ENCODE results near the gene DCAF4.

The DCAF4 gene

GRCh38 chr14:72996916-72997315 is 70.7 kb downstream of the DCAF4 start:
- Histone ChIP-seq H3K79me2 (ENCODE audit: control insufficient read depth, insufficient read depth, low read length, poor library complexity) (no peaks in the 10 kb centered on the region), H2BK12ac (ENCODE audit: low read length) (no peak overlapping the region), H3K27ac (ENCODE audit: low read depth, low read length) (no peak overlapping the region), H3K27me3 (ENCODE audit: insufficient read depth, low read length) (no peaks in the 10 kb centered on the region), H3K4me3 (ENCODE audit: low read depth, low read length) (no peak overlapping the region), H2AFZ (ENCODE audit: insufficient read depth, low read length, poor library complexity) (no peak overlapping the region), H3K14ac (ENCODE audit: low read length) (no peak overlapping the region), H3K9me3 (ENCODE audit: insufficient read depth, low read depth, low read length) (peaks cover 1% of the 10 kb centered on the region), H4K91ac (ENCODE audit: low read depth, low read length) (no peak overlapping the region), H2BK120ac (ENCODE audit: insufficient read depth, low read length, poor library complexity) (no peak overlapping the region), H3K36me3 (ENCODE audit: control insufficient read depth in 1 of 2, insufficient read depth in 2 of 2, low read length in 2 of 2) (peaks cover 30 to 34% of the 10 kb centered on the region in 2 experiments), H4K12ac (ENCODE audit: low read depth, low read length) (no peak overlapping the region), H3K4ac (ENCODE audit: low read depth, low read length) (no peak overlapping the region), H3K79me1 (ENCODE audit: low read length) (no peaks in the 10 kb centered on the region), H2AK5ac (ENCODE audit: low read length) (no peak overlapping the region), H2BK5ac (ENCODE audit: low read depth, low read length, poor library complexity) (no peak overlapping the region), H3K4me2 (ENCODE audit: low read length) (no peak overlapping the region), H3K4me1 (ENCODE audit: control insufficient read depth in 1 of 2, insufficient read depth in 2 of 2, low read length in 2 of 2) (no peaks in the 10 kb centered on the region), H4K8ac (ENCODE audit: low read depth, low read length) (no peak overlapping the region), H3K9ac (ENCODE audit: low read length) (no peak overlapping the region), H3K23ac (ENCODE audit: low read length) (no peak overlapping the region), H3K18ac (ENCODE audit: low read length) (no peak overlapping the region)
- WGBS (ENCODE audit: extremely low coverage, insufficient coverage, insufficient read length) = no CpG with 5 or more reads among the region's 6 CpGs
- no peak for DNase-seq

- H3K27ac ChIP-seq (ENCODE audit: low read depth, low read length) = no peak overlapping the region
- no peak overlapping the region for H3K4me2 ChIP-seq (ENCODE audit: low read length)
- no peak overlapping the region for H3K4ac ChIP-seq (ENCODE audit: low read depth, low read length)
- H2BK5ac ChIP-seq (ENCODE audit: low read depth, low read length, poor library complexity) = no peak overlapping the region
- H2BK120ac ChIP-seq (ENCODE audit: insufficient read depth, low read length, poor library complexity) = no peak overlapping the region
- H4K12ac ChIP-seq (ENCODE audit: low read depth, low read length) = no peak overlapping the region
- H3K36me3 ChIP-seq (ENCODE audit: control insufficient read depth in 1 of 2, insufficient read depth in 2 of 2, low read length in 2 of 2) = peaks cover 22 to 23% of the 10 kb centered on the region in 2 experiments
- H3K27me3 ChIP-seq (ENCODE audit: insufficient read depth, low read length) = no peaks in the 10 kb centered on the region
- WGBS (ENCODE audit: extremely low coverage, insufficient coverage, insufficient read length) = no CpG with 5 or more reads among the region's 2 CpGs
- H3K4me1 ChIP-seq (ENCODE audit: control insufficient read depth in 1 of 2, insufficient read depth in 2 of 2, low read length in 2 of 2) = no peaks in the 10 kb centered on the region
- H3K79me2 ChIP-seq (ENCODE audit: control insufficient read depth, insufficient read depth, low read length, poor library complexity) = no peaks in the 10 kb centered on the region
- peaks cover 1% of the 10 kb centered on the region for H3K9me3 ChIP-seq (ENCODE audit: insufficient read depth, low read depth, low read length)
- no peak overlapping the region for H2AK5ac ChIP-seq (ENCODE audit: low read length)
- no peak overlapping the region for H4K91ac ChIP-seq (ENCODE audit: low read depth, low read length)
- no peak overlapping the region for H4K8ac ChIP-seq (ENCODE audit: low read depth, low read length)
- H3K79me1 ChIP-seq (ENCODE audit: low read length) = no peaks in the 10 kb centered on the region
- H3K14ac ChIP-seq (ENCODE audit: low read length) = no peak overlapping the region
- no peak overlapping the region for H2AFZ ChIP-seq (ENCODE audit: insufficient read depth, low read length, poor library complexity)
- H3K23ac ChIP-seq (ENCODE audit: low read length) = no peak overlapping the region
- no peak for DNase-seq
- H3K9ac ChIP-seq (ENCODE audit: low read length) = no peak overlapping the region
- H3K18ac ChIP-seq (ENCODE audit: low read length) = no peak overlapping the region
- H2BK12ac ChIP-seq (ENCODE audit: low read length) = no peak overlapping the region
- H3K4me3 ChIP-seq (ENCODE audit: low read depth, low read length) = no peak overlapping the region
Observed at GRCh38 chr14:72998252-72998903, 72.1 kb downstream of the DCAF4 start.

DNA sequence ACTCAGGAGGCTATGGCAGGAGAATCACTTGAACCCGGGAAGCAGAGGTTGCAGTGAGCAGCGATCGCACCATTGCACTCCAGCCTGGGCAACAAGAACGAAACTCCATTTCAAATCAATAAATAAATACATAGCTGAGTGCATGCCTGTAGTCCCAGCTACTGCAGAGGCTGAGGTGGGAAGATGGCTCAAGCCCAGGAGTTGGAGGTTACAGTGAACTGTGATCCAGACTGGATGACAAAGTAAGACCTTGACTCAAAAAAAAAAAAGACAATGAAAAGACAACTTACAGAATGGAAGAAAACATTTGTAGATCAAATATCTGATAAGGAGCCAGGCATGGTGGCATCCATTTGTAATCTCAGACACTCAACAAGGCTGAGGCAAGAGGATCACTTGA is 73.1 kb downstream of the DCAF4 start:
- Histone ChIP-seq H2AFZ (ENCODE audit: insufficient read depth, low read length, poor library complexity) (no peak overlapping the region), H3K79me1 (ENCODE audit: low read length) (no peaks in the 10 kb centered on the region), H3K79me2 (ENCODE audit: control insufficient read depth, insufficient read depth, low read length, poor library complexity) (no peaks in the 10 kb centered on the region), H2BK120ac (ENCODE audit: insufficient read depth, low read length, poor library complexity) (no peak overlapping the region), H3K23ac (ENCODE audit: low read length) (no peak overlapping the region), H3K4ac (ENCODE audit: low read depth, low read length) (no peak overlapping the region), H2AK5ac (ENCODE audit: low read length) (no peak overlapping the region), H4K91ac (ENCODE audit: low read depth, low read length) (no peak overlapping the region), H3K4me1 (ENCODE audit: control insufficient read depth in 1 of 2, insufficient read depth in 2 of 2, low read length in 2 of 2) (no peaks in the 10 kb centered on the region), H3K14ac (ENCODE audit: low read length) (no peak overlapping the region), H3K4me3 (ENCODE audit: low read depth, low read length) (no peak overlapping the region), H3K36me3 (ENCODE audit: control insufficient read depth in 1 of 2, insufficient read depth in 2 of 2, low read length in 2 of 2) (peaks cover 20 to 28% of the 10 kb centered on the region in 2 experiments), H2BK5ac (ENCODE audit: low read depth, low read length, poor library complexity) (no peak overlapping the region), H3K9ac (ENCODE audit: low read length) (no peak overlapping the region), H3K9me3 (ENCODE audit: insufficient read depth, low read depth, low read length) (peaks cover 1% of the 10 kb centered on the region), H2BK12ac (ENCODE audit: low read length) (no peak overlapping the region), H3K18ac (ENCODE audit: low read length) (no peak overlapping the region), H4K8ac (ENCODE audit: low read depth, low read length) (no peak overlapping the region), H3K27me3 (ENCODE audit: insufficient read depth, low read length) (no peaks in the 10 kb centered on the region), H3K4me2 (ENCODE audit: low read length) (no peak overlapping the region), H3K27ac (ENCODE audit: low read depth, low read length) (no peak overlapping the region), H4K12ac (ENCODE audit: low read depth, low read length) (no peak overlapping the region)
- peak in 1 of 2 donors; percentile 40 for DNase-seq
- no CpG with 5 or more reads among the region's 4 CpGs for whole genome bisulfite sequencing (ENCODE audit: extremely low coverage, insufficient coverage, insufficient read length)

- no CpG with 5 or more reads among the region's 2 CpGs for WGBS (ENCODE audit: extremely low coverage, insufficient coverage, insufficient read length)
- Histone ChIP-seq H4K12ac (ENCODE audit: low read depth, low read length) (no peak overlapping the region), H2BK5ac (ENCODE audit: low read depth, low read length, poor library complexity) (no peak overlapping the region), H3K36me3 (ENCODE audit: control insufficient read depth in 1 of 2, insufficient read depth in 2 of 2, low read length in 2 of 2) (peaks cover 19 to 28% of the 10 kb centered on the region in 2 experiments), H3K18ac (ENCODE audit: low read length) (no peak overlapping the region), H3K4ac (ENCODE audit: low read depth, low read length) (no peak overlapping the region), H3K23ac (ENCODE audit: low read length) (no peak overlapping the region), H4K8ac (ENCODE audit: low read depth, low read length) (no peak overlapping the region), H2BK12ac (ENCODE audit: low read length) (no peak overlapping the region), H3K27me3 (ENCODE audit: insufficient read depth, low read length) (no peaks in the 10 kb centered on the region), H3K14ac (ENCODE audit: low read length) (no peak overlapping the region), H3K4me1 (ENCODE audit: control insufficient read depth in 1 of 2, insufficient read depth in 2 of 2, low read length in 2 of 2) (no peaks in the 10 kb centered on the region), H2AK5ac (ENCODE audit: low read length) (no peak overlapping the region), H4K91ac (ENCODE audit: low read depth, low read length) (no peak overlapping the region), H3K27ac (ENCODE audit: low read depth, low read length) (no peak overlapping the region), H3K79me2 (ENCODE audit: control insufficient read depth, insufficient read depth, low read length, poor library complexity) (no peaks in the 10 kb centered on the region), H2BK120ac (ENCODE audit: insufficient read depth, low read length, poor library complexity) (no peak overlapping the region), H3K4me3 (ENCODE audit: low read depth, low read length) (no peak overlapping the region), H3K79me1 (ENCODE audit: low read length) (no peaks in the 10 kb centered on the region), H3K9me3 (ENCODE audit: insufficient read depth, low read depth, low read length) (peaks cover 1% of the 10 kb centered on the region), H3K9ac (ENCODE audit: low read length) (no peak overlapping the region), H2AFZ (ENCODE audit: insufficient read depth, low read length, poor library complexity) (no peak overlapping the region), H3K4me2 (ENCODE audit: low read length) (no peak overlapping the region)
- no peak for DNase-seq
Observed at GRCh38 chr14:73000073-73000472, 73.8 kb downstream of the DCAF4 start.

Data from trophoblast cell (in vitro differentiated cells and primary cell).